ENCODE measurements around the gene ACSM2B. TPM values are rescaled to one million over a fixed set of nuclear protein-coding genes. Genes with fewer than 3 reads are reported as not detected.
"Not testable (repeated sequence)": the region's sequence is repeated elsewhere in the genome, so short reads cannot be mapped to it uniquely, and the experiment has no call there.

The ACSM2B gene
- total RNA-seq, 2 donors from 2014 or later, result not detected

DNA sequence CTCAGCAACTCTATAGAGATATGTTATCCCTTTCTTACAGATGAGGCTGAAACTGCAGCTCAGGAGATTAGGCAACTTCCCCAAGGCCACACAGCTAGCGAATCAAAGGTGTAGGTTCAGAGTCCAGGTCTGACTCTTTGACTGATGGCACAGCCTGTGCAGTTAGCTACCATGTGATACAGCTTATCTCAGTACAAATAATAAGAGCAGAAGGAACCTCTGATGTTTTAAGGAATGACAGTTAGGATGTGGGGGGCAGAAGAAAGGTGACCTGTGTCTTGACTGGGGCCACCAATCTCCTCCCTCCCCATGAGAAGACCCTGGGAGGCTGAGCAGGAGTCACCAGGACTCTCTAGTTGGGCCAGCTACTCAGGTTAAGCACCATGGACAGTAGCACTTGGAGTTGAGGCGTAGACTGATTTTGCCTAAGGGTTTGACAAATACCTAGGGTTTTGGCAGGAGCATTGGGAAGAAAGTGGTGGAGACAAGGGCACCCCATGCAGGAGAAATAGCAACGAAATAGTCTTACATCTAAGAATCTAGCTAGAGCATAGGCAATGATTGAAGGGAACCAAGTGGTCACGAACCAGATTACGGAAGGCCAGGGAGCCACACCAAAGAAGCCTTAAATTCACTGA is 22.8 kb upstream of the ACSM2B start:
- DNase-seq, result no peak
- no peak for ATAC-seq
- intact Hi-C loops (cut with DNase I, micrococcal nuclease), result no loop called here

- intact Hi-C loops (cut with DNase I, micrococcal nuclease); ATAC-seq; DNase-seq: not testable (repeated sequence)
Observed at GRCh38 chr16:20595694-20596093, 19.5 kb upstream of the ACSM2B start.

- ATAC-seq; DNase-seq; intact Hi-C loops (cut with DNase I, micrococcal nuclease): not testable (repeated sequence)
Observed at GRCh38 chr16:20595068-20595467, 18.9 kb upstream of the ACSM2B start.

GRCh38 chr16:20592780-20593179 is 16.6 kb upstream of the ACSM2B start:
- DNase-seq; ATAC-seq; intact Hi-C loops (cut with DNase I, micrococcal nuclease): not testable (repeated sequence)

GRCh38 chr16:20589486-20589885 is 13.3 kb upstream of the ACSM2B start:
- DNase-seq; ATAC-seq; intact Hi-C loops (cut with DNase I, micrococcal nuclease): not testable (repeated sequence)

DNA sequence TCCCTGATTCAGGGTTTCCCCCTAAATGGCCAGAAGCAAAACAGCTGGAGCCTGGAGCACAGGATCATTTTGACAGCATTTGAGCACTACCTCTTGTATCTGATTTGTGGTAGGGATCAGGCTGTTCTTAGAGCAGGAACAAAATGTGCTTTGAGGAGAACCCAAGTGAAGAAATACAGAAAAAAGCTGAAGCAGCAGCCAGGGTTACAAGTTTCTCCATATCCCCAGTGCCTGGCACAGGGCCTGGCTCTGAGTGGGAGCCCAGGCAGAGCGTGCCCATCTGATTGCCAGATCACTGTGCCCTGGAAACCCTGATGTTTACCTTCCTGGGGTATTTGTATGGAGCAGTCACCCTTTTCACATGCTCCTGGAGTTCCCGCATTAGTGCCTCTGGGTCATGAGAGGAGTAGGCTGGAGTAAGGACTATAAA is 11.5 kb upstream of the ACSM2B start:
- DNase-seq; intact Hi-C loops (cut with DNase I, micrococcal nuclease); ATAC-seq: not testable (repeated sequence)

DNA sequence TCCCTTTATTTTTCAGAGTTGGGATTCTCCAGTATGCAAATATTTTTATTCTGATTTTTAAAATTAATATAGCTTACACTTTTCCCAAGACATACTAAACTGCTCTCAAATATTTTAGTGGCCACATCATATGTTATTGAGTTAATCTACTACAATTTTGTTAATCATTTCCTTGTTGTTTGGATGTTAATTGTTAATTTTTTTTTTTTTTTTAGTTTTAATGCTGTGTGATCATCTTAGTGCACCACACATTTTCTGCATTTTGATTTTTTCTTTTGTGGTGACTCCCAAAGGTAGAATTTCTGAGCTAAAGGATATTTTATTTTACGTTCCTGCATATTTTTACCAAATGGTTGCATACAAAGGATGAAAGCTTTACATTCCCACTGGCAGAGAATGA is 10.5 kb upstream of the ACSM2B start:
- DNase-seq; intact Hi-C loops (cut with DNase I, micrococcal nuclease); ATAC-seq: not testable (repeated sequence)

GRCh38 chr16:20586112-20586511 is 9.9 kb upstream of the ACSM2B start:
- DNase-seq; intact Hi-C loops (cut with DNase I, micrococcal nuclease); ATAC-seq: not testable (repeated sequence)

DNA sequence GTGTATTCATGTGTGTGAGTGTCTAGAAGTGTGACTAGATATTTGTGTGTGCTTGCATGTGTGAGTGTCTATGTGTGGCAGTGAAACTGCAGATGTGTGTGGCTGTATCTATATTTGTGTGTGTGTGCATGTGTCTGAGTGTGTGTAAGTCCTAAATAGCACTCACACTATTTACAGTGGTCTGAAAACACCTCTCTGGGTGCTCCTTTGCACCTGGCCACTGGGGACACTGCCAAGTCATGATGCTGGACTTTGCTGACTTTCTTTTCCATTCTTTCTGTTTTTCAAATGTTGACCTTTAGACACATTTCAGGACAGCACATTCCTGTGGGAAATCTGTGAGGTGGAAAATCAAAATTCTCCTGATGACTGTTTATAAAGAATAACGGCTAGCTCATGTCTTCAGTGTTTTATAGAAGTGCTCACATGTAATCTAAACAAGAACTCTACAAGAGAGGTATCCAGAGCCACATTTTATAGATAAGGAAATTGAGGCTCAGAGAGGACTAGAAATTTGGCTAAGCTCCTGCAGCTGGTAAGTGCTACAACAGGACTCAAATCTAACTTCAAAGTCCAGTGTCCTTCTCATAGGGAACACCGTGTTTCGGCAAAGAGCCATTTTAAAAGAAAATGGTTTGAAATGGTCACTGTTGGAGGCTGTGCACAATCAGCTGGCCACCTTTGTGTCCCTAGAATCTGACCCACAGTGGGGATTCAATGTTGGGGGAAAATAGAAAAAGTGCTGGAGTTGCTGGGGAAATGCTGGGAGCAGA is 4.5 kb upstream of the ACSM2B start:
- ATAC-seq; intact Hi-C loops (cut with DNase I, micrococcal nuclease); DNase-seq: not testable (repeated sequence)

- intact Hi-C loops (cut with DNase I, micrococcal nuclease); ATAC-seq; DNase-seq: not testable (repeated sequence)
Observed at GRCh38 chr16:20578091-20578490, 1.9 kb upstream of the ACSM2B start.

- intact Hi-C loops (cut with DNase I, micrococcal nuclease); ATAC-seq; DNase-seq: not testable (repeated sequence)
Observed at GRCh38 chr16:20569117-20569651, 7.0 kb downstream of the ACSM2B start.

DNA sequence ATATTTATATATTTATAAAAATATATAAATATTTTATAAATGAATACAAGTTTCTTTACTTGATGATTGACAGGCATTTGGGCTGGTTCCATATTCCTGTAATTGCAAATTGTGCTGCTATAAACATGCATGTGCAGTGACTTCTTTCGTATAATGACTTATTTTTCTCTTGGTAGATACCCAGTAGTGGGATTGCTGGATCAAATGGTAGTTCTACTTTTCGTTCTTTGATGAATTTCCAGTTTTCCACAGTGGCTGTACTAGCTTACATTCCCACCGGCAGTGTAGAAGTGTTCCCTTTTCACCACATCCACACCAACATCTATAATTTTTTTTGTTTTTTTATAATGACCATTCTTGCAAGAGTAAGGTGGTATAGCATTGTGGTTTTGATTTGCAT is 7.8 kb downstream of the ACSM2B start:
- DNase-seq (no peak), ATAC-seq (no peak)
- intact Hi-C loops (cut with DNase I, micrococcal nuclease), result no loop called here

- ATAC-seq (no peak), DNase-seq (no peak)
- intact Hi-C loops (cut with DNase I, micrococcal nuclease), result no loop called here
Observed at GRCh38 chr16:20566864-20567263, 9.3 kb downstream of the ACSM2B start.

DNA sequence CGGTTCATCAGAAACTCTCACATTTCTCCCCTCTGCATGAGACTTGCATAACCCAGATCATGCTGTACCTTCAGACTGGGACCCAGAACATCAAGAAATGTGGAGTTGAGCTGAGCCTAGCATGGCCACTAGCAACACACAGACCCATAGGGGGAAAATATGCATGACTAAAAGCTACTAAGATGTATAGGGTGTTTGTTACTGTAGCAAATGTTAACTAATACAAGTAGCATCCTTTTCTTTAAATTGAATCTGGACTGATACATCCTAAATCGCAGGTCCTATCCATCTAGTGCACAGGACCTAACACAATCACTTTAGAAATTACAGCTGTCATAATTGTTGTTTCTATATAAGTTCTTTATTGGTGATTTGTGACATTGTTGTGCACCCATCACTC is 10.8 kb downstream of the ACSM2B start:
- DNase-seq; intact Hi-C loops (cut with DNase I, micrococcal nuclease); ATAC-seq: not testable (repeated sequence)

DNA sequence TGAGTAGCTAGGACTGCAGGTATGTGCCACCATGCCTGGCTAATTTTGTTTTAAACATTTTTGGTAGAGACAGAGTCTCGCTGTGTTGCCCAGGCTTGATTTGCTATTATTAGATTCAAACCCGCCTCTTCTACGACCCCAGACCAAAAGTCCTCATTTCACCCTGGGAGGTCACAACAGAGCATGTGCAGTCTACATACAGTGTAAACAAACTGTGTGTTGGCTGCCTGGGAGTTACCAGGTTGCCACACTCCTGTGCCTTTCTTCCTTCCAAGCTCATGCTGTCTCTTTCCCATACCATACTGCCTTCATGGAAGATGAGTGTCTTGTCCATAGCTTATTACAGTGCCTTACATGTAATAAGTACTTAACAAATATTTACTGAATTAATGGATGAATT is 11.9 kb downstream of the ACSM2B start:
- ATAC-seq; intact Hi-C loops (cut with DNase I, micrococcal nuclease); DNase-seq: not testable (repeated sequence)

GRCh38 chr16:20555628-20556027 is 20.5 kb downstream of the ACSM2B start:
- intact Hi-C loops (cut with DNase I, micrococcal nuclease); DNase-seq; ATAC-seq: not testable (repeated sequence)

DNA sequence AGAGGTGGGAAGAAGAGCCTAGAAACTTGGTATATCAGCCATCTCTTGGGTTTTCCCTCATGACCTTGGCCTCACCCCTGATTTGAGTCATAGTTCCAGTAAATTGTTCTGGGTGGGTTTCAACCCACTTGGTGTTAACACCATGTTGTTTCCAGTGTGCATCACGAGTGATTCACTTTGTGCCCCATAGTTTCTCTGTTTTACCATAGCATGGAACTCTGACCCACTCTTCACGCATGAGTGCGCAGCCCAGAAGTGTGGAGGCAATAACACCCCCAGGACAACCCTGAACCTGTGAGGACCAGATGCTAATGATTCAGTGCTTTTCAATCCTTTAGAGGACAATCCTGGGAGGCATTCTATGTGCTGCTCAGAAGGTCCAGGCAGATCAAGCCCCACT is 21.5 kb downstream of the ACSM2B start:
- intact Hi-C loops (cut with DNase I, micrococcal nuclease); ATAC-seq; DNase-seq: not testable (repeated sequence)

DNA sequence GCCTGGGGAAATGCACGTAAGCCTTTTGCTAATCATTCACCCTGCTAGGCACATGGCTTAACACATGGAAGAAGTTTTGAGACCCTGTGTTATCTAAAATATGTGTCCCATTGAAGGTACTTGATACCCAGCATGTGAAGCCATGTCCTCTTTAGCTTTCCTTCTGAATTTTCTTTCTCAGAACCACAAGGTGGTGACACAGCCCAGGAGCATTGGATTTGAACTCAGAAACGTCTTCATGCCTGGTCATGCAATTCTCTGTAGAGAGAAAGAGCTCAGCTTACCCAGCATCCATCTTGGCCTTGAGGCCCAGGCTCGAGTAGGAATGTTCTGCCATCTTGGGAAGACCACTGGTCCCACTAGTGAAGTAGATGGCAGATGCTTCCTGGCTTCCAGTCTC is 22.7 kb downstream of the ACSM2B start:
- intact Hi-C loops (cut with DNase I, micrococcal nuclease); DNase-seq; ATAC-seq: not testable (repeated sequence)

GRCh38 chr16:20546951-20547350 is 29.2 kb downstream of the ACSM2B start:
- DNase-seq; intact Hi-C loops (cut with DNase I, micrococcal nuclease); ATAC-seq: not testable (repeated sequence)

Measured in left colon (tissue), 2 donors.